Heart left ventricle (tissue), 16 donors: ENCODE measurements around the gene ZNF350. TPM values are rescaled to one million over a fixed set of nuclear protein-coding genes. Genes with fewer than 3 reads are reported as not detected.

Experiments used
- ATAC-seq, 4 donors: fragments of 200-7000 bp; cut with Tn5 transposase; one replicate each; pipeline ENCODE4 v1.9.1; 2020 to 2022; ENCODE audit warnings: moderate library complexity in 4 of 4, mild to moderate bottlenecking in 3 of 4, moderate number of reproducible peaks in 1 of 4
- DNase-seq, 5 donors: peaks; one replicate each; pipeline ENCODE4 v3.0.0-alpha.2; 2020
- H3K27ac ChIP-seq, 12 donors: fragments of 200-600 bp; sonication (generic) in 4 of 12; one replicate each; pipeline versions ENCODE4 v1.5.0 to v1.8.0; 2016 to 2022; ENCODE audit warnings: mild to moderate bottlenecking in 2 of 12
- H3K27me3 ChIP-seq, 9 donors: fragments of 200-600 bp; sonication (generic) in 2 of 9; one replicate each; pipeline versions ENCODE4 v1.5.1 to v1.8.0; 2016 to 2022; ENCODE audit warnings: mild to moderate bottlenecking in 3 of 9
- H3K36me3 ChIP-seq, 9 donors: fragments of 200-600 bp; sonication (generic) in 2 of 9; one replicate each; pipeline versions ENCODE4 v1.5.0 to v1.8.0; 2018 to 2022; ENCODE audit warnings: mild to moderate bottlenecking in 2 of 9
- H3K4me1 ChIP-seq, 12 donors: fragments of 200-600 bp; sonication (generic) in 4 of 12; one replicate each; pipeline versions ENCODE4 v1.5.0 to v1.8.0; 2016 to 2022; ENCODE audit warnings: mild to moderate bottlenecking in 3 of 12
- H3K4me3 ChIP-seq, 12 donors: fragments of 200-600 bp; sonication (generic) in 4 of 12; one replicate each; pipeline versions ENCODE4 v1.5.0 to v1.8.0; 2017 to 2022; ENCODE audit warnings: mild to moderate bottlenecking in 9 of 12, moderate library complexity in 4 of 12
- H3K9me3 ChIP-seq, 12 donors: fragments of 200-600 bp; sonication (generic) in 4 of 12; one replicate each; pipeline versions ENCODE4 v1.5.0 to v1.8.0; 2016 to 2022; ENCODE audit warnings: mild to moderate bottlenecking in 1 of 12
- CTCF ChIP-seq, 12 donors: fragments of 200-600 bp; sonication (generic) in 4 of 12; IDR thresholded peaks; one replicate each; pipeline versions ENCODE4 v1.5.0 to v1.8.0; 2018 to 2022; ENCODE audit warnings: antibody characterized with exemption in 12 of 12, mild to moderate bottlenecking in 5 of 12
- POLR2A ChIP-seq, 2 donors: fragments of 450-650 bp; IDR thresholded peaks; one replicate each; pipeline ENCODE4 v1.6.1; 2017; ENCODE audit warnings: antibody characterized with exemption in 2 of 2, mild to moderate bottlenecking in 2 of 2, moderate library complexity in 2 of 2
- WGBS, 4 donors: extraction: QIAGEN DNeasy Blood & Tissue Kit in 2 of 4; methylation state at CpG; one replicate each; pipeline versions ENCODE4 v1.1.5 to v1.1.7; 2013 to 2018; 5-methylcytosine and 5-hydroxymethylcytosine counted together
- intact Hi-C, 10 donors: fragments of 100-400 bp; cut with DNase I; formaldehyde crosslinking; loops; one replicate each; pipeline versions ENCODE4 v1.11.1 to v1.14.2; 2022
- polyA plus RNA-seq, 2 donors: library from polyadenylated mRNA; stranded (reverse); fragments of 200-250 nt; gene quantifications; one replicate each; pipeline ENCODE4 v1.2.3, GENCODE V29; 2013
- total RNA-seq, 9 donors: library from RNA; depleted of rRNA in 2 of 9; stranded (reverse); fragments of >200 nt in 2 of 9; fragmentation: NEBNext Ultra II Directional in 3 of 9; extraction: Animal tissue kit (Norgen Biotek cat#: 25700) in 3 of 9; gene quantifications; one replicate each; pipeline versions ENCODE4 v1.1.0 to v1.2.4, GENCODE V29; 2016 to 2023
- donor health status: ischemic (EF 13 %, LVEDD 7.1; RV severe dilation, severe dysfunction).
- donor health status: healthy with polysubstance abuse.
- donor health status: DM: no; HTN: yes; CAD: no.
- donor health status: DM: no; HTN: no; CAD: no.
- donor health status: ischemic (EF 25% LVEDD 6.9; RV normal size, moderate dysfunction).
- donor health status: ischemic (EF 25% LVEDD 5.7; RV mildly dilated, moderate dysfunction).
- donor health status: healthy.
- donor health status: DM: yes; HTN: yes; CAD: no.
- donor health status: ischemic (EF 35%, LVEDD 5.7; RV mildly dilated, moderate dysfunction).
- donor health status: nonischemic (EF 11% LVEDD 7.7; RV severe dilation, severe dysfunction).
- donor health status: DM: yes; HTN: yes; CAD: no.
- donor health status: PGD.
- donor health status: ischemic (EF 29% LVEDD 5.4; RV normal size, mild dysfunction).
- donor health status: nonischemic (EF 23%, LVEDD 6.1; RV moderate dilation, normal function).

Gene ZNF350
- total and polyA plus RNA-seq, 11 donors = 3.4 to 10.7 (median 6.9) TPM

GRCh38 chr19:51919606-51920005 is 67.0 kb downstream of the ZNF350 start:
- Histone ChIP-seq H3K27ac (no peak overlapping the region), H3K36me3 (no peaks in the 10 kb centered on the region), H3K9me3 (peaks cover 3 to 100% (median 86%) of the 10 kb centered on the region in 12 donors), H3K4me3 (no peak overlapping the region), H3K4me1 (no peaks in the 10 kb centered on the region), H3K27me3 (no peaks in the 10 kb centered on the region)
- no peak for ATAC-seq
- WGBS, 4 donors = 81 to 90% (median 88%) methylated on average over 3 of the region's 3 CpGs
- no peak for DNase-seq
- intact Hi-C loops = no loop called here
- TF ChIP-seq POLR2A (IDR thresholded peaks at IDR 0.05) = no peak
- TF ChIP-seq CTCF (IDR thresholded peaks at IDR 0.05) = no peak

- DNase-seq (no peak), ATAC-seq (no peak)
- 91 to 95% (median 93%) methylated on average over 1 of the region's 1 CpG for WGBS, 4 donors
- intact Hi-C loops = no loop called here
- Histone ChIP-seq H3K27ac (no peak overlapping the region), H3K36me3 (no peaks in the 10 kb centered on the region), H3K9me3 (peaks cover 0 to 100% (median 75%) of the 10 kb centered on the region in 12 donors), H3K4me1 (no peaks in the 10 kb centered on the region), H3K4me3 (no peak overlapping the region), H3K27me3 (no peaks in the 10 kb centered on the region)
- no peak for TF ChIP-seq CTCF (IDR thresholded peaks at IDR 0.05)
- TF ChIP-seq POLR2A (IDR thresholded peaks at IDR 0.05) = no peak
Measured at GRCh38 chr19:51916167-51916566, 70.5 kb downstream of the ZNF350 start.

- 74 to 80% (median 75%) methylated on average over 5 of the region's 5 CpGs for WGBS, 4 donors
- intact Hi-C loops = no loop called here
- Histone ChIP-seq H3K9me3 (peaks cover 0 to 99% (median 67%) of the 10 kb centered on the region in 12 donors), H3K4me1 (no peaks in the 10 kb centered on the region), H3K27me3 (peaks cover 0 to 3% (median 0%) of the 10 kb centered on the region in 9 donors), H3K4me3 (no peak overlapping the region), H3K36me3 (no peaks in the 10 kb centered on the region), H3K27ac (no peak overlapping the region)
- ATAC-seq (no peak), DNase-seq (no peak)
- TF ChIP-seq CTCF (IDR thresholded peaks at IDR 0.05) (no peak), POLR2A (IDR thresholded peaks at IDR 0.05) (no peak)
Measured at GRCh38 chr19:51915324-51915867, 71.2 kb downstream of the ZNF350 start.

Other genes with a start within 250 kb of the ZNF350 start
- gene FPR1, start 235.0 kb downstream of the ZNF350 start, total RNA-seq = 10 to 100 TPM in 2 of 9 donors, 1 to 10 TPM in 7; 1.8 to 39.4 (median 4.7) TPM
- 1 to 10 TPM in 1 of 2 donors, under 1 TPM in 1; 0.15 to 4.8 TPM for gene FPR1, start 235.0 kb downstream of the ZNF350 start, polyA plus RNA-seq
- 10 to 100 TPM in 1 of 9 donors, 1 to 10 TPM in 2, under 1 TPM in 5, not detected in 1; 0.24 to 11.1 (median 0.80) TPM for gene FPR2, start 225.7 kb downstream of the ZNF350 start, total RNA-seq
- gene FPR2, start 225.7 kb downstream of the ZNF350 start, polyA plus RNA-seq = 1 to 10 TPM in 1 of 2 donors, under 1 TPM in 1; 0.11 to 1.1 TPM
- 10 to 100 TPM in 2 of 9 donors, 1 to 10 TPM in 7; 1.8 to 35.5 (median 3.1) TPM for gene FPR3, start 191.7 kb downstream of the ZNF350 start, total RNA-seq
- gene FPR3, start 191.7 kb downstream of the ZNF350 start, polyA plus RNA-seq = 1 to 10 TPM in 1 of 2 donors, under 1 TPM in 1; 0.38 to 2.4 TPM
- gene ZNF577, start 98.9 kb downstream of the ZNF350 start, total RNA-seq = 10 to 100 TPM in 1 of 9 donors, 1 to 10 TPM in 8; 6.2 to 12.8 (median 7.7) TPM
- 1 to 10 TPM; 8.3 to 9.2 TPM for gene ZNF577, start 98.9 kb downstream of the ZNF350 start, polyA plus RNA-seq
- 10 to 100 TPM in 1 of 9 donors, 1 to 10 TPM in 8; 4.6 to 11.9 (median 8.6) TPM for gene ZNF649, start 81.8 kb downstream of the ZNF350 start, total RNA-seq
- 1 to 10 TPM; 2.7 to 7.1 TPM for gene ZNF649, start 81.8 kb downstream of the ZNF350 start, polyA plus RNA-seq
- 1 to 10 TPM; 3.1 to 6.8 (median 4.3) TPM for gene ZNF613, start 59.4 kb downstream of the ZNF350 start, total RNA-seq
- gene ZNF613, start 59.4 kb downstream of the ZNF350 start, polyA plus RNA-seq = 1 to 10 TPM; 2.4 to 5.7 TPM
- gene ZNF615, start 21.4 kb upstream of the ZNF350 start, total RNA-seq = 10 to 100 TPM in 6 of 9 donors, 1 to 10 TPM in 3; 7.5 to 14.8 (median 10.2) TPM
- 1 to 10 TPM; 3.9 to 6.4 TPM for gene ZNF615, start 21.4 kb upstream of the ZNF350 start, polyA plus RNA-seq
- gene ZNF614, start 41.5 kb upstream of the ZNF350 start, total RNA-seq = 1 to 10 TPM; 4.6 to 7.9 (median 6.8) TPM
- 1 to 10 TPM; 2.1 to 5.6 TPM for gene ZNF614, start 41.5 kb upstream of the ZNF350 start, polyA plus RNA-seq
- gene ZNF432, start 62.0 kb upstream of the ZNF350 start, total RNA-seq = 10 to 100 TPM in 1 of 9 donors, 1 to 10 TPM in 8; 3.4 to 10.9 (median 8.2) TPM
- 1 to 10 TPM; 5.4 to 8.0 TPM for gene ZNF432, start 62.0 kb upstream of the ZNF350 start, polyA plus RNA-seq
- 10 to 100 TPM in 3 of 9 donors, 1 to 10 TPM in 6; 6.8 to 12.9 (median 8.5) TPM for gene ZNF841, start 108.9 kb upstream of the ZNF350 start, total RNA-seq
- gene ZNF841, start 108.9 kb upstream of the ZNF350 start, polyA plus RNA-seq = 1 to 10 TPM; 6.2 to 6.8 TPM
- 10 to 100 TPM in 1 of 9 donors, 1 to 10 TPM in 8; 1.8 to 10.0 (median 6.7) TPM for gene ZNF616, start 153.1 kb upstream of the ZNF350 start, total RNA-seq
- 1 to 10 TPM; 1.7 to 3.4 TPM for gene ZNF616, start 153.1 kb upstream of the ZNF350 start, polyA plus RNA-seq
- gene ZNF836, start 184.8 kb upstream of the ZNF350 start, total RNA-seq = 10 to 100 TPM in 2 of 9 donors, 1 to 10 TPM in 7; 4.1 to 11.0 (median 7.3) TPM
- gene ZNF836, start 184.8 kb upstream of the ZNF350 start, polyA plus RNA-seq = 1 to 10 TPM; 3.0 to 4.7 TPM
- gene PPP2R1A, start 203.2 kb upstream of the ZNF350 start, total RNA-seq = 100 to 1,000 TPM; 345 to 447 (median 370) TPM
- 100 to 1,000 TPM; 258 to 294 TPM for gene PPP2R1A, start 203.2 kb upstream of the ZNF350 start, polyA plus RNA-seq